ENCODE measurements around the gene KPNB1. TPM values are rescaled to one million over a fixed set of nuclear protein-coding genes. Genes with fewer than 3 reads are reported as not detected.

Gene KPNB1
- total RNA-seq, 1 donor from 2014 or later, result 301 TPM

DNA sequence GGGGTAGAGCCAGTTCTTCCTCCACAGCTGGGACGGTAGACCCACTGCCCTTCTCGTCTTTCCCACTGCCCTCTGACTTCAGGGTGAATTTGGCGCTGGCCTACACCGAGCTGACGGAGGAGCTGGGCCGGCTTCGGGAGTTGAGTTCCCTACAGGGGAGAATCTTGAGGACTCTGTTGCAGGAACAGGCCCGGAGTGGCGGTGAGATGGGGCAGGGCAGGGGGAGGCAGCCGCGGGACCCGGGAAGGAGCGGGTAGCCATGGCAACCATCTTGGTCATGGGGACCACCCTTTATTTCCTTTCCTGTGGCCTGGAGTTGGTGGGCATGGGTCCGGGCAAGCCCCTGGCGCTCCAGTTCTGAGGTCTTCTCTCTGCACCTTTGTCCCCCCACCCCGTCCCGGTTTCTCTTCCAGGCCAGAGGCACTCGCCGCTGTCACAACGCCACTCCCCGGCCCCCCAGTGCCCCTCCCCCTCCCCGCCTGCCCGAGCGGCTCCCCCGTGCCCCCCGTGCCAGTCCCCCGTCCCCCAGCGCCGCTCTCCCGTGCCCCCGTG lies 58.7 kb downstream of the KPNB1 start:
- Mint-ChIP-seq H3K4me3 (ENCODE audit: unreplicated experiment) (no peak overlapping the region), H3K36me3 (ENCODE audit: unreplicated experiment) (peaks cover 28% of the 10 kb centered on the region), H3K9me3 (ENCODE audit: unreplicated experiment) (no peaks in the 10 kb centered on the region), H3K4me1 (ENCODE audit: unreplicated experiment) (peaks cover 1% of the 10 kb centered on the region), H3K27ac (ENCODE audit: unreplicated experiment) (no peak overlapping the region), H3K27me3 (ENCODE audit: unreplicated experiment) (peaks cover 15% of the 10 kb centered on the region)
- no peak for DNase-seq (ENCODE audit: extremely low spot score, unreplicated experiment)
- TF ChIP-seq, protein P1, sequence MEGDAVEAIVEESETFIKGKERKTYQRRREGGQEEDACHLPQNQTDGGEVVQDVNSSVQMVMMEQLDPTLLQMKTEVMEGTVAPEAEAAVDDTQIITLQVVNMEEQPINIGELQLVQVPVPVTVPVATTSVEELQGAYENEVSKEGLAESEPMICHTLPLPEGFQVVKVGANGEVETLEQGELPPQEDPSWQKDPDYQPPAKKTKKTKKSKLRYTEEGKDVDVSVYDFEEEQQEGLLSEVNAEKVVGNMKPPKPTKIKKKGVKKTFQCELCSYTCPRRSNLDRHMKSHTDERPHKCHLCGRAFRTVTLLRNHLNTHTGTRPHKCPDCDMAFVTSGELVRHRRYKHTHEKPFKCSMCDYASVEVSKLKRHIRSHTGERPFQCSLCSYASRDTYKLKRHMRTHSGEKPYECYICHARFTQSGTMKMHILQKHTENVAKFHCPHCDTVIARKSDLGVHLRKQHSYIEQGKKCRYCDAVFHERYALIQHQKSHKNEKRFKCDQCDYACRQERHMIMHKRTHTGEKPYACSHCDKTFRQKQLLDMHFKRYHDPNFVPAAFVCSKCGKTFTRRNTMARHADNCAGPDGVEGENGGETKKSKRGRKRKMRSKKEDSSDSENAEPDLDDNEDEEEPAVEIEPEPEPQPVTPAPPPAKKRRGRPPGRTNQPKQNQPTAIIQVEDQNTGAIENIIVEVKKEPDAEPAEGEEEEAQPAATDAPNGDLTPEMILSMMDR (IDR thresholded peaks at IDR 0.05), result no peak

GRCh38 chr17:47708864-47709541 lies 59.3 kb downstream of the KPNB1 start:
- TF ChIP-seq, protein P1 (IDR thresholded peaks at IDR 0.05), result no peak
- DNase-seq (ENCODE audit: extremely low spot score, unreplicated experiment), result no peak
- peaks cover 1% of the 10 kb centered on the region for H3K4me1 Mint-ChIP-seq (ENCODE audit: unreplicated experiment)
- peaks cover 24% of the 10 kb centered on the region for H3K36me3 Mint-ChIP-seq (ENCODE audit: unreplicated experiment)
- no peak overlapping the region for H3K27ac Mint-ChIP-seq (ENCODE audit: unreplicated experiment)
- peaks cover 20% of the 10 kb centered on the region for H3K27me3 Mint-ChIP-seq (ENCODE audit: unreplicated experiment)
- H3K4me3 Mint-ChIP-seq (ENCODE audit: unreplicated experiment), result no peak overlapping the region
- H3K9me3 Mint-ChIP-seq (ENCODE audit: unreplicated experiment), result no peaks in the 10 kb centered on the region

DNA sequence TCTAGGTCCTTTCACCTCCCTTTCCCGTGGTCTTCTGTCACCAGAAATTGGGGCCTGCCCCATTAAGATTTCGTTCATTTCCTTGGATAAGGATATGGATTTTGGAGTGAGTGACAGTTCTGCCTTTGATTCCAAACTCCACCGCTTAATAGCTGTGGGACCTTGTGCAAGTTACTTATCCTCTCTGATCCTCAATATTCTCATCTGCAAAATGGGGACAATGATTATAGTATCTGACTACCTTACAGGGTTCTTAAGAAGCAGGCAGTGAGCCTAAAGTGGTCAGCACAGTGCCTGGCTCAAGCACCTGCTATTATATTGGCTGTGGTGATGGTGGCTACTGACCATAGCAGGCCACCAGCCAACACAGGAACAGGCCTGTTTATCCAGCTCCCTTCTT lies 59.9 kb downstream of the KPNB1 start:
- Mint-ChIP-seq H3K4me3 (ENCODE audit: unreplicated experiment) (no peak overlapping the region), H3K27me3 (ENCODE audit: unreplicated experiment) (peaks cover 24% of the 10 kb centered on the region), H3K36me3 (ENCODE audit: unreplicated experiment) (peaks cover 24% of the 10 kb centered on the region), H3K27ac (ENCODE audit: unreplicated experiment) (no peak overlapping the region), H3K9me3 (ENCODE audit: unreplicated experiment) (no peaks in the 10 kb centered on the region), H3K4me1 (ENCODE audit: unreplicated experiment) (peaks cover 1% of the 10 kb centered on the region)
- no peak for DNase-seq (ENCODE audit: extremely low spot score, unreplicated experiment)
- TF ChIP-seq, protein P1 (IDR thresholded peaks at IDR 0.05), result no peak

- TF ChIP-seq, protein P1 (IDR thresholded peaks at IDR 0.05), result no peak
- Mint-ChIP-seq H3K27me3 (ENCODE audit: unreplicated experiment) (peaks cover 29% of the 10 kb centered on the region), H3K4me3 (ENCODE audit: unreplicated experiment) (no peak overlapping the region), H3K36me3 (ENCODE audit: unreplicated experiment) (peaks cover 16% of the 10 kb centered on the region), H3K4me1 (ENCODE audit: unreplicated experiment) (peaks cover 1% of the 10 kb centered on the region), H3K27ac (ENCODE audit: unreplicated experiment) (no peak overlapping the region), H3K9me3 (ENCODE audit: unreplicated experiment) (no peaks in the 10 kb centered on the region)
- DNase-seq (ENCODE audit: extremely low spot score, unreplicated experiment), result no peak
These were observed 61.8 kb downstream of the KPNB1 start for GRCh38 chr17:47711366-47712099.

All from osteocyte (in vitro differentiated cells).